NCI-H446 treated with DMSO at 0.1 percent for 48 hours (cell line): ENCODE measurements around the gene SURF4.
"Not testable (repeated sequence)": the region's sequence is repeated elsewhere in the genome, so short reads cannot be mapped to it uniquely, and the experiment has no call there.

Source experiments
- DNase-seq: peaks from one replicate; lab custom pipeline; 2025; lab: John Stamatoyannopoulos, UW

The SURF4 gene

DNA sequence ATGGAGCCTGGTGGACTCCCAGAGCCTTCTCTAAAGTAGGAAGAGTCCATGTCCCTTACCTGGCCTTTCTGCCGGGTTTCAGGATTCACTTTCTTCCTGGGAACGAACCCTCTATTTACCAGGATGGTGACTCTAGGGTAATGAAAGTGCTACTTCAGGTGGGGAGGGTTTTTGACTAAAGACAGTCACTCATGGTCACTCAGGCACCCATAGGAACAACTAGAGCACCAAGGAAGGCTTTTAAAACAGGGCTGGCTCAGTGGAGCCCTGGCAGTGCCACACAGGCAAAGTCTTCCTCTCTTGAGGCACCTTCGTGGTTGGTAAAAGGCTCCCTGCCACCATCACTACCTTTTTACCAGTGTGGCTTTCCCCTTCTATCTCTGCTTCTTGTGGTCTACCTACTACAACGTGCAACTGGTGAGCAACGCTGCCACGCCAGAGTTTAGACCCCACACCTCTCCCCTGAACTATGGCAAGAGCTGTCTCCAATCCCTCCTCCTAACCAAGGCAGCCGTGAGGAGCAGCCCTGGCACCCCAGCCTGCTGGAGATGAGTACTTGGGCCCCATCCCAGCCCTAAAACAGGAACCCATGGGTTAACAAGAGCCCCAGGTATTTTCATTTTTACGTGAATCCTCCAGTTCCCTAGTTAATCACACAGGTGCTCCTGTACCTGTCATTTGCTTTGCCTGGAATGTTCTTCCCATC, 23.1 kb downstream of the SURF4 start:
- DNase-seq, result no peak

DNA sequence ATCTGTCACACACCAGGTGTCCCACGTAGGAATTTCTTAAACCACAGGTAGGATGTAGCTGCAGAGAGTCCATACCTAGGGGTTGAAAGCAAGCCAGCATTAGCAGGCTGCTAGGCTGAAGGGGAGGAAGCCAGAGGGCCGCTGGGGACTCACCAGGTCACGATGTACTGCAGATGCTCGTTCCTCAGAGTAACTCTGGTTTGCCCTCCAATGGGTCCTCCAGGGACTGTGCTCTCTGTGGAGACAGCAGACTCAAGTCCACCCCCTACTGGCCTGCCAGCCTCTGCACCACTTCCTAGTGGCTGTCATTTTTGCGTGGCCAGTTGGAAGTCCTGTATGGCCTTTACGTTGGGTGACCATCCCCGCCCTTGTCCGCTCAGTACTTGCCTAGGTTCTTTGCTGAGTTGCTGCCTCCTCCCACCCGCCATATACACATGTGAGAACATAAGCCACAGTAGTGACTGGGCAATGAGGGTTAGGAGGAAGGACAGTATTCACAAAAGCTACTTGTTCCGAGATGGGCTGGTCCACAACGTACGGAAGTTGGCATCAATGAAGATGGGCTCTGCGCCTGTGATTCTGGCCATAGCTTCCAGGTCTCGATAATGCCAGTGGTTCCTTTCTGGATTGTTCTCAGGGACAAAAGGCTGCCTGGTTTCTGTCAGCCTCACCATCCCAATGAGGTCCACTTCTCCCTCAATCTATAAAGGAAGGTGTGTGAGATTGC, 23.8 kb downstream of the SURF4 start:
- no peak for DNase-seq

- no peak for DNase-seq
Observed at GRCh38 chr9:133351526-133351907, 24.3 kb downstream of the SURF4 start.

DNA sequence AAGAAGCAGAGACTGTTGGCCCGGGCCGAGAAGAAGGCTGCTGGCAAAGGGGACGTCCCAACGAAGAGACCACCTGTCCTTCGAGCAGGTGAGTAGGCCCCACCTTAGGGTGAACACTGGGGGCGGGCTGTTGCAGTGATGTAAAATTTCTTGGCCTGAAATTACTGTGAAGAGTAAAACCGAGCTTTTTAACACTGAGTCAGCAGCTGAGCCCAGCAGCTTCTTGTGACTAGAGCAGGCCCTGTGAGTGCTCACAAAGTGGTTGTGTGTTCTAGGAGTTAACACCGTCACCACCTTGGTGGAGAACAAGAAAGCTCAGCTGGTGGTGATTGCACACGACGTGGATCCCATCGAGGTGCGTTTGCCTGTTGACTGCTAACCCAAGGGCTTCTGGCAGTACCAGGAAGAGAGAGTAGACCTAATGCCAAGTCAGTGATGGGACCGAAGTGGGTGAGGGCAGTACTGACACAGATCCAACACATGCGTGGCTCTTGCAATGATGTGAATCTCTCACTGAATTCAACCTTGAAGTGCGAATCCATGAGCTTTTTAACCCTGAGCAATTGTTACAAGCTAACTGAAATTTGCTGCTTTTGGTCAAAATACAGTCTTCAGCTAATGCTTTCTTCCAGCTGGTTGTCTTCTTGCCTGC, 25.8 kb downstream of the SURF4 start:
- no peak for DNase-seq

DNA sequence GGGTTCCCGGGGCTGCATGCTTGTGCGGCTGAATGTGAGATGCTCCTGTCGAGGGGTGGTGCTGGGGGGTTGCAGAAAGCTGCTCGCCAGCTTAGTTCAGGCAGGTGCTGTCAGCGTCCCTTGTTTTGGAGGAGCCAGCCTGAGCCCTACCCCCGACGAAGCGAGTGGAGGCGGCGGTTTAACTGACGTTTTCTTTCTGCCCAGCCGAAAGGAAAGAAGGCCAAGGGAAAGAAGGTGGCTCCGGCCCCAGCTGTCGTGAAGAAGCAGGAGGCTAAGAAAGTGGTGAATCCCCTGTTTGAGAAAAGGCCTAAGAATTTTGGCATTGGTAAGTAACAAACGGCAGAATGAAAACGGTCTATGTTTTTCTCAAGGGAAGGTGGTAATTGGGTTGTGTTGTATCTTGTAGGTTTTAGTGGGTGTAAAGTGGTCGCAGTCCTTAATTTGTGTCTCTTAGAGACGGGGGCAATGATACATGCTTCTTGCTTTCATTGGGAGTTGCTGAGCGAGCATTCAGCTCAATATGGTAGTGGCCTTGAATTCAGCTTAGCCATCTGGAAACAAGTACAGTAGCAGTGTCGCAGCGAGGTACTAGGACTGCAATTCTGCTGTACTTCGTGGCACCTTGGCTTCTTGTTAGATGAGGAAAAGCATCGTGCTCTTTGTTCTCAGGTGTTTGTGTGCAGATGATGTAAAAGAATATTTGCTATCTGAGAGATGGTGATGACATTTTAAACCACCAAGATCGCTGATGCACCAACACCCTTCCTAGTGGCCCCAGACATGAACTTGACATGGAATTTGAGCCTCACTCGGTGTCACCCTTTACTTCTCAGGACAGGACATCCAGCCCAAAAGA, 26.9 kb downstream of the SURF4 start:
- no peak for DNase-seq

DNA sequence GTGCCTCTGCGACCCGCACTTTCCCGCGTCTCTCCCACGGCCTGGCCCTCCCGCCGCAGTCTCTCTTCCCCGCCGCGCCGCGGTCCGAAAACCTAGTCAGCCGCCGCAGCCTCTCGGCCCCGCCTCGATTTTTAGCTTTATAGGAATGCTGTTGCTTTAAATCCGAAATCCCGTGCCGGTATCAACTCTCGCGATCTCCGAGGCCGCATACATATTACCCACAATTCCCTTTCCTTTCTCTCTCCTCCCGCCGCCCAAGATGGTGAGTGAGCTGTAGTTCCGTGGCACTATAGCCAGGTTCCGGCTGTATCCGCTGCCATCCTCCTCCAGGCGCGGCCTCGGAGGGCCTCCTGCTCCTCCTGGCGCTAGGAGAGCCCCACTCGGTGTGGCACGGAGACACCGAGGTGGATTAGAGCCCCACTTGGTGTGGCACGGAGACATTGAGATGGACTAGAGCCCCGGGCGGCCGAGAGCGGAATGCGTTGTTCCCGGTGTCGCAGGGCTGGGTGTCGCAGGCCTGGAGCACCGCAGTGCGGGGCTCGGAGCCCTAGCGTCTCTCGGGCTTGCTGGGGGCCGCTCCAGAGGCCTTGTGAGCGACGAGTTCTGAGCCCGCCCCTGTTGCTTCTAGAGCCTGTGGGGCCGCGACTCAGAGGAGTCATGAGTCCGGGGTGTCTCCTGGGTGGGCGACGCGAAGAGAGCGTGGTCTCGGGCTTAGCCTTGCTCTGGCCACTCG, 27.7 kb downstream of the SURF4 start, which contains the start of the genes MED22 and RPL7A:
Gene MED22 (minus strand): TSS at position 147 of the 733 bp plus-strand sequence. CDS start 1,469 bp downstream, outside the sequence.
Gene RPL7A (plus strand): TSS at position 234 of the 733 bp plus-strand sequence. CDS start 26 bp downstream, at position 260.
- DNase-seq, result peak; percentile 77

DNA sequence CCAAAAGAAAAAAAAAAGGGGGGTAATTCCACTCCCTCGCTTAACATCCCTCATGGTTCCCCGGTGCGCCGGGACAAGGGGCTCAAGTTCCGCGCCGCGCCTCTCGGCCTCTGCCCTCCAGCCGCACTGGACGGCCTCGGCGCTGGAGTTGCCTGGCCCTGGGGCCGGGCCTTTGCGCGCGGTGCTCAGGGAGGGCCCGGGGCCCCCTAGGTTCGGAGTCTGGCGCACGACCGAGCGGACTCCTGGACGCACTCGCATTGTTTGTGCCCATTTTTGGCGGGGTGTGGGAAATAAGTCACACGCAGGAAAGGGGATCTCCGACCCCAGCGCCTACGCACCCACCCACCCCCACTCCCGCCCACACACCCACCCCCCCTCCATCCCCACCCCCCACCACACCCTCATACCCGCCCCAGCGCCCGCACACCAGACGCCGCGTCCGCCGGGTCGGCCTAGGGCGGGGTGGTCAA, 28.3 kb downstream of the SURF4 start:
- no peak for DNase-seq

DNA sequence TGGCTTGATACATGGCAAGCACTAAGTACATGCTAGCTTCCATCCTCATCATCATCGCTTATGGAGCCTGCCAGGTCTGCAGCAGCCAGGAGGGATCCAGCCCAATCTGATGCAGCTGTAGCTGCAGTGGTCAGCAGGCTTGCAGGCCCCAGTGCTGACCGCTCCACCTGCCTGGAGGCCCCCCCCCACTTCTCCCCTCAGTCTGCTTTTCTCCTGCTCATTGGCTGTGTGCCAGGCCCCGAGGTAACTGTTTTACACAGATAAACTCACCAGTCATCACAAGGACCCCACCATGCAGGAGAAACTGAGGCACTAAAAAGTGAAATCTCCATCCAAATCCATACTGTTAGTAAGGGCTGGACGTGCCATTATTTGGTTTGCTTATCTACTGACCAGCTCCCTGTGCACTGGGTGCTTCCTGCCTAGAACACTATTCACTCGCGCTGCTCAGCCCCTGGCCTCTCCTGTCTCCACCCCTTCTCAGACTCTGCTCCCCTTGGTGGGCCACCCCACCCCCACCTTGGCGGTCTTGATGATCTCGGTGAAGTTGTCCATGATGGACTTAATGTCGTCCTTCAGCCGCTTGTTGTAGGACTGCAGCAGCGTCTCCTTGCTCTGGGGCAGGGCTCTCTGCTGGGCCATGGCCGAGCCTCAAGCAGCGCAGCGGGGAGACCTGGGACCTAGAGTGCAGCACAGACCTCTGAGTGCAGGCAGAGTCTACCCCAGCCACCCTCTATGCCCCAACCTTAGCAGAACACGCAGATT, 29.7 kb downstream of the SURF4 start:
- no peak for DNase-seq

- DNase-seq, result no peak
Observed at GRCh38 chr9:133345596-133345995, 30.3 kb downstream of the SURF4 start.

DNA sequence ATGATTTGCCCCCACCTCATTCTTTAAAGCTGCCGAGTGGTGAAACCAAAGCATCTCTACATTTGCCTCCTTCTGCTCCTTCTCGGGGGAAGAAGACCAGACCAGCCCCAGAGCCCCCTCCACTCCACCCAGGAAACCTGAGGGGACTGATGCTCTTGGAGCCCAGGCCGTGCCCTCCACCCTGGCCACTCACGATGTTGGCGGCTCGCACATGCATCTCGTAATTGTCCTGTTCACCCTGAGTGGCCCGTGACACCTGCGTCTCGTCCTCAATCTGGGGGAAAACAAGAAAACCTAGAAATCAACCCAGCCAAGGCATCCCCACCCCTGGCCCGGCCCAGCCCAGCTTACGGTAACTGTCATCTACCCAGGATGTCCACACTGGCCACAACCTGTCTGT, 30.9 kb downstream of the SURF4 start:
- no peak for DNase-seq

DNA sequence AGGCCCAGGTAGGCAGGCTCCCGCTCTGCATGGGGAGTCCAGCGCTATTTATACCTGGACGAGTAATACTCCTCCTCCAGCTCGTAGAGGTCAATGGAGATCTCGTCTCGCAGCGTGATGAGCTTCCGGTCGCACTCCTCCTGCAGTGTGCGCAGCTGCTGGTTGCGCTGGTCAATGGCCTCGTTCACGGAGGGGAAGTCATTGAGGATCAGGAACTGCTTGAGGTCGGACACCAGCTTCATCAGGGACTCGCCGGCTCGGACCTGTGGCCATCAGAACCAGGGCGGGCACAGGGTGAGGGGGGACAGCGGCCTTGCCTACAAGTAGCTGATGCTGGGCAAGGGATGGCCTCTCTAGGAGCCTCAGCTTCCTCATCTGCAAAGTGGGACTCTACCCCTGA, 31.8 kb downstream of the SURF4 start:
- no peak for DNase-seq

DNA sequence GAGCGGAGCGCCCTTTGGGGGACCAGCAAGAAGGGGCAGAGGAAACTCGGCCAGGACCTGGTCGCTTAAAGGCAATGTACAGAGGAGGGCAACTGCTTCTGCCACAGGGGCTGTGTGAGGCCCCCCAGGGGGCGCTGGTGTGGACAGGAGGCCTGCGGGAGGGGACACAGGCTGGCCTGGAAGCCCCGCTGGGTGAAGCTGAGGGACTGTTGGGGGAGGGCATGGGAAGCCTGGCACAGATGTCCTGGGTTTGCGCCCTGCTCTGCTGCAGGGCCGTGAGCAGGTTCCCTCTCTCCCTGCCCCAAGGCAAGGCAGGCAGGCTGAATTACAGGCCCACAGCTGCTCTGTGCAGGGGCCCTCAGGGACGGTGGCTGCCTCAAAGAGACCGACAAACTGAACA, 33.3 kb downstream of the SURF4 start:
- DNase-seq, result no peak

- DNase-seq, result no peak
Observed at GRCh38 chr9:133342069-133342406, 33.8 kb downstream of the SURF4 start.

GRCh38 chr9:133341369-133342068, 34.3 kb downstream of the SURF4 start:
- DNase-seq, result no peak

GRCh38 chr9:133340916-133341315, 34.9 kb downstream of the SURF4 start:
- no peak for DNase-seq

DNA sequence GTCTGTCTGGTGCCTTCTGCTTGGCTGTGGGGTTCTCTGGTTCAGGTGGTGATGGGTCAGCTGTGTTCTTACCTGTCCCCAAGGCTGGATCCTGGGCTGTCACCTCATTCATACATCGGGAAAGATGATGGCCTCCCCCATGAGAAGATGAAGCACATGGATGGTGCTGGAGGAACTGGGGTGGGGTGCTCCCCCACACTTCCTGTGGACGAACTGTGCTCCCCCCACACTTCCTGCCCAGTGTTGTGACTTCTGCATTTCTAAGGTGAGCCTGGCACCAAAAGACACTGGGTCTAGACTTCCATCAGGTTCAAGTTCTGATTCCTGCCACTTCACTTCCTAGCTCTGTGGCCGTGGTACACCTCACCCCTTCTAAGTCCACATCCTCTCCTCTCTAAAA, 35.6 kb downstream of the SURF4 start:
- no peak for DNase-seq

- no peak for DNase-seq
Observed at GRCh38 chr9:133339641-133340040, 36.2 kb downstream of the SURF4 start.

DNA sequence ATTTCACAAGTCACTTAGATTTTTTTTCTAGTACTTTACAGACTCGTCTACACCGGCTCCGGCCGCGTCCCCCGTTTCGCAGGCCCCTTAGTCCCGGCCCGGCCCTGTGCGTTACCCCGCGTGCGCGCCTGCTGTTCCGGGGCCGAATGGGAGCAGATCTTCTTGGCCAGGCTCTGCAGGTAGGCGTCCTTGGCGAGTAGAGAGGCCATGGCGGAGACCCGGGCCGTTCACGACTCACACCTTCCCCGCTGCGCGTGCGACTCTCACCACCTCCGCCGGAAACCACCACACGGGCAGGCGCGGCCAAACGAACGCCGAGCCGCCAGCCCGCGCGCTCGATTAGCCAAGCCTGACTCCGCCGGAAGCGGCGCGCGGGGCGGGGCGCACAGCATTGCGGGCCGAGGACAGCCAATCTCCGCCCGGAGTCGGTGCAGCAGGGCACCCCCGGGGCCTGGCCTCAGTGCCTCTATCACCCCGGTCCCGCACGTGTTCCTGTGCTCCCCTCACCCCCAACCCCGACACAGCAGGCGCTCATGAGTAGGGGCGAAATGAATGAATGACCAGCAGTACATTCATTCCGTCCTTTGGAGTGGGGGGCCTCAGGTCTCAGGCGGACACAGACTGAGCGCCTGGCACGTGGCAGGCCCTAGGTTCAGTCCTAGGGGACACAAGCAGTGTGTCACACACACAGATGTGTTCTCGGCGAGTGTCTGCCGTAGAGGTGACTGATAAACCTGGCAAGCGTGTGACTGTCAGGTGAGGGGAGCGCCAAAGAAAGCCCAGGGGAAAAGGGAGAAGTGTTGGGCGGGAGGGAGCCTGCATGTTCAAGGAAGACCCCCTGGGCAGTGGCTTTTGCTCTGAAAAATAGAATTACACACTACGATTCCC, 39.7 kb downstream of the SURF4 start, which contains the start of gene SURF6:
Gene SURF6 (minus strand): TSS at position 265 of the 888 bp plus-strand sequence. CDS start 56 bp downstream, at position 209.
- peak; percentile 49 for DNase-seq

GRCh38 chr9:133334888-133335287, 41.0 kb downstream of the SURF4 start:
- DNase-seq, result not testable (repeated sequence)
